ENCODE data around the gene CCDC70. TPM values are rescaled to one million over a fixed set of nuclear protein-coding genes. Genes with fewer than 3 reads are reported as not detected.

The CCDC70 gene
- total and polyA plus RNA-seq, 4 donors: not detected

DNA sequence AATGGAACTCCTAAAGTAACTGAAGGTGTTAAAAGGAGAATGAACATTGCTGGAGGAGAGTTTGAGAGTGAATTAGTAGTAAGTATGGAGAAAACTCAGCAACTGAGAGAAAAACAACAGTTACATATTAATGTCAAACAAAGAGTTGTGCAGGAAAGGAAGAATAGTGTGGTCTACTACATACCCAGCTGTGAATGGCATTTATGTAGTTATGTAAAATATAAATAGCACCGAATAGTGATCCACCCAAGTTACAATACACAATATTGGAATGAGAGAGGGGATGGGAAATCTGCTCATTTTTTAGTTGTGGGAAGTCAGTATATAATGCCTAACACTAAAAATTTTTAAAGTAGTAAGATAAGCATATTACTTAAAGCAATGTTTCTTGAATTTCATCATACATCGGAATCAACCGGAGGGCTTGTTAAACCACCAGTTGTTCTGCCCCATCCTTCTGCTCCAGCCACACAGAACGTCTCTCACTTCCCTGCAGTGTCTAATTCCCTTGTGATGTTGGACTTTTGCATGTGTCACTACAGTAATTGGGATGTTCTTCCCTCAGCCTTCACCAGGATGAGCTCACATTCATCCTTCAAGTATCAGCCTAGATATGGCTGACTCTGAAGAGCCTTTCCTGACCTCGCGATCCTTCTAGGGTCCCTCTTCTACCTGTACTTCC lies 11.5 kb downstream of the CCDC70 start:
- WGBS, 2 donors: 90 to 92% methylated on average over 6 of the region's 6 CpGs
- DNase-seq: no peak
- H3K36me3 ChIP-seq (ENCODE audit: control insufficient read depth in 4 of 4, insufficient read depth in 4 of 4, low read length in 4 of 4): no peaks in the 10 kb centered on the region

DNA sequence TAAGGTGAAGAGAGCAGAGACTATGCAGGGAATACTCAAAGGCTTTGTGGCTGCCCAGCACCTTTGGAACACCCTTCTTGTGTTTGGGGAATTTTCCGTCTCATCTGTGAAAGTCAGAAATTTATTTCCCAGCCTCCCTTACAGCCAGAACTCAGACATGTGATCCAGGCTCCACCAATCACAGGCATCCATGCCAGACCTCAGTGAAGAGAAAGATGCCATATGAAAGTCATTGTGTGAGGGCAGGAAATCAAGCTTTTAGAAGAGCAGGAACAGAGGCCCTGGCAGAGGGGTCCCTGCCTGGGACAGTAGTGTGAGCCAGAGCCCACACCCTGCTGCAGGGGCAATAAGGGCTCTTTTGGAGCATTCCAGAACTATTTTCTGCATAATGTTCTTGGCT lies 12.1 kb downstream of the CCDC70 start:
- ATAC-seq (ENCODE audit: insufficient read depth, low FRiP score) (no peak), DNase-seq (no peak)
- H3K4me1 ChIP-seq (ENCODE audit: control insufficient read depth in 5 of 5, insufficient read depth in 5 of 5, low read length in 5 of 5): no peaks in the 10 kb centered on the region
- no peak overlapping the region for H3K4me3 ChIP-seq
- H3K9me3 ChIP-seq (ENCODE audit: control insufficient read depth in 4 of 4, insufficient read depth in 3 of 4, low read length in 3 of 4): no peaks in the 10 kb centered on the region
- no peaks in the 10 kb centered on the region for H3K36me3 ChIP-seq (ENCODE audit: control insufficient read depth in 4 of 4, insufficient read depth in 4 of 4, low read length in 4 of 4)
- H3K27ac ChIP-seq (ENCODE audit: low read depth in 1 of 2, low read length in 1 of 2): no peak overlapping the region
- H3K27me3 ChIP-seq (ENCODE audit: control insufficient read depth in 3 of 3, insufficient read depth in 3 of 3, low read length in 2 of 3): no peaks in the 10 kb centered on the region
- TF ChIP-seq, protein P1, sequence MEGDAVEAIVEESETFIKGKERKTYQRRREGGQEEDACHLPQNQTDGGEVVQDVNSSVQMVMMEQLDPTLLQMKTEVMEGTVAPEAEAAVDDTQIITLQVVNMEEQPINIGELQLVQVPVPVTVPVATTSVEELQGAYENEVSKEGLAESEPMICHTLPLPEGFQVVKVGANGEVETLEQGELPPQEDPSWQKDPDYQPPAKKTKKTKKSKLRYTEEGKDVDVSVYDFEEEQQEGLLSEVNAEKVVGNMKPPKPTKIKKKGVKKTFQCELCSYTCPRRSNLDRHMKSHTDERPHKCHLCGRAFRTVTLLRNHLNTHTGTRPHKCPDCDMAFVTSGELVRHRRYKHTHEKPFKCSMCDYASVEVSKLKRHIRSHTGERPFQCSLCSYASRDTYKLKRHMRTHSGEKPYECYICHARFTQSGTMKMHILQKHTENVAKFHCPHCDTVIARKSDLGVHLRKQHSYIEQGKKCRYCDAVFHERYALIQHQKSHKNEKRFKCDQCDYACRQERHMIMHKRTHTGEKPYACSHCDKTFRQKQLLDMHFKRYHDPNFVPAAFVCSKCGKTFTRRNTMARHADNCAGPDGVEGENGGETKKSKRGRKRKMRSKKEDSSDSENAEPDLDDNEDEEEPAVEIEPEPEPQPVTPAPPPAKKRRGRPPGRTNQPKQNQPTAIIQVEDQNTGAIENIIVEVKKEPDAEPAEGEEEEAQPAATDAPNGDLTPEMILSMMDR (IDR thresholded peaks at IDR 0.05; ENCODE audit: control extremely low read depth, extremely low read depth): no peak
- no peak overlapping the region for H3K9ac ChIP-seq (ENCODE audit: insufficient read depth in 1 of 2, low read length in 2 of 2)
- WGBS, 2 donors: 92 to 93% methylated on average over 1 of the region's 1 CpG

More for the DNA sequence above, 11.5 kb downstream of the CCDC70 start:
- no peaks in the 10 kb centered on the region for H3K27me3 ChIP-seq (ENCODE audit: control insufficient read depth in 3 of 3, insufficient read depth in 3 of 3, low read length in 2 of 3)
- H3K9me3 ChIP-seq (ENCODE audit: control insufficient read depth in 4 of 4, insufficient read depth in 3 of 4, low read length in 3 of 4): no peaks in the 10 kb centered on the region
- TF ChIP-seq, protein P1 (IDR thresholded peaks at IDR 0.05; ENCODE audit: control extremely low read depth, extremely low read depth): no peak
- H3K4me3 ChIP-seq: no peak overlapping the region
- ATAC-seq (ENCODE audit: insufficient read depth, low FRiP score): no peak
- H3K4me1 ChIP-seq (ENCODE audit: control insufficient read depth in 5 of 5, insufficient read depth in 5 of 5, low read length in 5 of 5): no peaks in the 10 kb centered on the region
- H3K27ac ChIP-seq (ENCODE audit: low read depth in 1 of 2, low read length in 1 of 2): no peak overlapping the region
- H3K9ac ChIP-seq (ENCODE audit: insufficient read depth in 1 of 2, low read length in 2 of 2): no peak overlapping the region

DNA sequence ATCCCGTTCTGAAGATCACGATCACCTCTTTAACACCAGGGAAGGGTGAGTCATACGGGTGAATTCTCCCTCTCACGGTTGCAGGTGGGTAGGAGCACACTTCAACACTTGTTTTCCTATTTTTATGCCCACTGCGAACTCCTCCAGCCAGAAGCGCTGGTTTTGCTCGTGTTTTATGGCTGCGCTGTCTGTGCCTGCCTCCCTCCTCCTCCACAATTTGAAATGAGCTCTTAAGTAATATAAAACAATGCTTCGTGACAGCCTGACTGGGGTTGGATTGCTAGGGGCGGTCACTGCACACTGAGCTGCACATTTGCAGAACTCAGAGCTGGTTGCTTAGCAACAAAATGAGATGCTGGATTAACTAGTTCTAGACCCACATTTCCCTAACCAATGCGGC lies 12.9 kb downstream of the CCDC70 start:
- Histone ChIP-seq H3K27ac (ENCODE audit: low read depth in 1 of 2, low read length in 1 of 2) (no peak overlapping the region), H3K9me3 (ENCODE audit: control insufficient read depth in 4 of 4, insufficient read depth in 3 of 4, low read length in 3 of 4) (no peaks in the 10 kb centered on the region), H3K36me3 (ENCODE audit: control insufficient read depth in 4 of 4, insufficient read depth in 4 of 4, low read length in 4 of 4) (no peaks in the 10 kb centered on the region), H3K27me3 (ENCODE audit: control insufficient read depth in 3 of 3, insufficient read depth in 3 of 3, low read length in 2 of 3) (no peaks in the 10 kb centered on the region), H3K4me3 (no peak overlapping the region), H3K4me1 (ENCODE audit: control insufficient read depth in 5 of 5, insufficient read depth in 5 of 5, low read length in 5 of 5) (no peaks in the 10 kb centered on the region), H3K9ac (ENCODE audit: insufficient read depth in 1 of 2, low read length in 2 of 2) (no peak overlapping the region)
- DNase-seq: peak in 2 of 3 donors; percentile 4 to 6
- 78 to 89% methylated on average over 11 of the region's 11 CpGs for WGBS, 2 donors
- TF ChIP-seq, protein P1 (IDR thresholded peaks at IDR 0.05; ENCODE audit: control extremely low read depth, extremely low read depth): no peak
- ATAC-seq (ENCODE audit: insufficient read depth, low FRiP score): no peak

DNA sequence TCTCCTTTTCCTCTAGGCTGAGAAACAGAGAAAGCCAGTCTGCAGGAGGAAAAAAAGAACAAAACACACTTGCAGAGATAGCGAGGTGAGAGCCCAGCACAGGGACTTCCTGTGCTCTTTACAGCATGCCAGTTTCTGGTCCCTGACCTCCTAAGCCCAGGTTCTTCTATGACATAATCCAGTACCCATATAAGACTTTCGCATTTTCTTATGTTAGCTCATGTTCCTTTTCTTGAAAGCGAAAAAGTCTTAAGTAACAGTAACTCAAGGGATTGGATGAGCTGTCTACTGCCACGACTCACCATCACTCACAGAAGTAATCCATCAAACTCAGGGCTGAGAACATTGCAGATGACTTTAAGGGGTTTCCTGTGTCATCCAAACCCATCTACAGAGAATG lies 17.4 kb downstream of the CCDC70 start:
- whole genome bisulfite sequencing, 2 donors: 89% methylated on average over 4 of the region's 4 CpGs
- H3K4me3 ChIP-seq: no peak overlapping the region
- TF ChIP-seq, protein P1 (IDR thresholded peaks at IDR 0.05; ENCODE audit: control extremely low read depth, extremely low read depth): no peak
- ATAC-seq (ENCODE audit: insufficient read depth, low FRiP score): no peak
- peaks cover 0 to 12% (median 5%) of the 10 kb centered on the region in 4 donors for H3K9me3 ChIP-seq (ENCODE audit: control insufficient read depth in 4 of 4, insufficient read depth in 3 of 4, low read length in 3 of 4)
- no peaks in the 10 kb centered on the region for H3K27me3 ChIP-seq (ENCODE audit: control insufficient read depth in 3 of 3, insufficient read depth in 3 of 3, low read length in 2 of 3)
- H3K36me3 ChIP-seq (ENCODE audit: control insufficient read depth in 4 of 4, insufficient read depth in 4 of 4, low read length in 4 of 4): peaks cover 0 to 2% (median 0%) of the 10 kb centered on the region in 4 donors
- H3K9ac ChIP-seq (ENCODE audit: insufficient read depth in 1 of 2, low read length in 2 of 2): no peak overlapping the region
- DNase-seq: no peak
- no peak overlapping the region for H3K27ac ChIP-seq (ENCODE audit: low read depth in 1 of 2, low read length in 1 of 2)
- H3K4me1 ChIP-seq (ENCODE audit: control insufficient read depth in 5 of 5, insufficient read depth in 5 of 5, low read length in 5 of 5): no peaks in the 10 kb centered on the region
